DMS 273 (cell line): ENCODE measurements around the gene TNK2.
"Not testable (repeated sequence)": the region's sequence is repeated elsewhere in the genome, so short reads cannot be mapped to it uniquely, and the experiment has no call there.

ENCODE experiments used
- DNase-seq: peaks from one replicate; lab custom pipeline; 2025; ENCODE audit not compliant: unreplicated experiment; lab: John Stamatoyannopoulos, UW

TNK2 gene

DNA sequence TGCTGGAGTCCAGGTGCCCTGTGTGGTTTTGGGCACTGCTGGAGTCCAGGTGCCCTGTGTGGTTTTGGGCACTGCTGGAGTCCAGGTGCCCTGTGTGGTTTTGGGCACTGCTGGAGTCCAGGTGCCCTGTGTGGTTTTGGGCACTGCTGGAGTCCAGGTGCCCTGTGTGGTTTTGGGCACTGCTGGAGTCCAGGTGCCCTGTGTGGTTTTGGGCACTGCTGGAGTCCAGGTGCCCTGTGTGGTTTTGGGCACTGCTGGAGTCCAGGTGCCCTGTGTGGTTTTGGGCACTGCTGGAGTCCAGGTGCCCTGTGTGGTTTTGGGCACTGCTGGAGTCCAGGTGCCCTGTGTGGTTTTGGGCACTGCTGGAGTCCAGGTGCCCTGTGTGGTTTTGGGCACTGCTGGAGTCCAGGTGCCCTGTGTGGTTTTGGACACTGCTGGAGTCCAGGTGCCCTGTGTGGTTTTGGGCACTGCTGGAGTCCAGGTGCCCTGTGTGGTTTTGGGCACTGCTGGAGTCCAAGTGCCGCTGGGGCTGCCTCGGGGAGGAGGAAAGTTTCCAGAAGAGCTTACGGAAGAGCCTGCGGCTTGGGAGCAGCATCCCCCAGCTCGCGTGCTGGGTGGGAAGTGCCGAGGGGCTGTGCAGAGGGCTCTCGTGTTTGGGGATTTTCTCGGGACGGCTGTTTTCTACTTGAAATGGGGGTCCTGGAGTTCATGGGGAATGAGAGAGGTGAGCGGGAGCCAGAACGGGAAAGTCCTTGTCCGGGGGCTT, 83.7 kb downstream of the TNK2 start:
- DNase-seq: not testable (repeated sequence)

DNA sequence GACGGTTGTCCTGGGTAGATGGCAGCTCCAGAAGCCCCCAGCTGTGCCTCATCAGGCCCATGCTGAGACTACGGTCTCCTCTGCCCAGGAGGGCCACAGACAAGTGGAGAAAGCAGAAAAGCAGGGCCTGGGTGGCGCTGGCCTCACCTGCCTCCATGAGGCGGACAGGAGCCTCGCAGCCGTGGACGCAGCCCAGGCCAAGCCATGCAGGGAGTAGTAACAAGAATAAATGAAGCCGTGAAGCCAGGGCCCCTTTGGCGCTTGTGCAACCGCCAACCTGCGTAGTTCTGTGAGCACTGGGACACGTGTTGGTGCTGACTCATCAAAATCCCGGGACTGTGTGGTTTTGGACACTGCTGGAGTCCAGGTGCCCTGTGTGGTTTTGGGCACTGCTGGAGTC, 84.4 kb downstream of the TNK2 start:
- DNase-seq: no peak

DNA sequence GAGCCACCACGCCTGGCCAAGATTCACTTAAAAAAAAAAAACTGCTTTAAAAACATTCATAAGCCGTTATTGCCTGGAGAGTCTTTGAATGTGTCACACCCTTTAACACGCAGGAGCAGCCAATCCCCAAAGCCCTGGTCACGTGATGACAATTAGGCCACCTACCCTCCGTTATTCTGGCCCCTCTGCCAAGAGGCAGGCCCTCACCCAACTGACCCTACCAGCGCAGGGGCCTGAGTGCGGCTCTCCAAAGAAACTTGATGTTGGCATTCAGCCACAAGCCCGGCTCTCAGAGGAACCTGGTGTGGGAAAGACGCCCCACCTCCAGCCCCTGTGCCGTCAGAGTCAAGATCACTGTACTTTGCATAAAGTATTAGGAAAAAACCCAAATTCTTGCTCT, 85.1 kb downstream of the TNK2 start:
- DNase-seq: peak; percentile 43

DNA sequence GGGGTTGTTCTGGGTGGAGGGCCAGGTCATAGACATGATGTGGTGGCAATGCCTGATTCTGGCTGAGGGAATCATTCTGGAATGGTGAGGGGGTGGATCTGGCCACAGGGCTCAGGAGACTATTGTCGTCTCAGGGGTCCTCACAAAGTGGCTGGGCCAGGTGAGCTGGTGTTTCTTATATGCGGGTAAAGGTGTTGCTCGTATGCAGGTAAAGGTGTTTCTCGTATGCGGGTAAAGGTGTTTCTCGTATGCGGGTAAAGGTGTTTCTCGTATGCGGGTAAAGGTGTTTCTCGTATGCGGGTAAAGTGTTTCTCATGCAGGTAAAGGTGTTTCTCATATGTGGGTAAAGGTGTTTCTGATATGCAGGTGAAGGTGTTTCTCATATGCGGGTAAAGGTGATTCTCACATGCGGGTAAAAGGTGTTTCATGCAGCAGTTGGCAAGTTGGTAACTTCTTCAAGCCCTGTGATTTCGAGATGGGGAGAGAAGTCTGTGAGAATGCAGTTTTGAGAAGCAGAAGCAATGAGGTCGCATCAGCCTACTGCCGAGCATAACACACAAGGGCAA, 86.1 kb downstream of the TNK2 start:
- DNase-seq: no peak

DNA sequence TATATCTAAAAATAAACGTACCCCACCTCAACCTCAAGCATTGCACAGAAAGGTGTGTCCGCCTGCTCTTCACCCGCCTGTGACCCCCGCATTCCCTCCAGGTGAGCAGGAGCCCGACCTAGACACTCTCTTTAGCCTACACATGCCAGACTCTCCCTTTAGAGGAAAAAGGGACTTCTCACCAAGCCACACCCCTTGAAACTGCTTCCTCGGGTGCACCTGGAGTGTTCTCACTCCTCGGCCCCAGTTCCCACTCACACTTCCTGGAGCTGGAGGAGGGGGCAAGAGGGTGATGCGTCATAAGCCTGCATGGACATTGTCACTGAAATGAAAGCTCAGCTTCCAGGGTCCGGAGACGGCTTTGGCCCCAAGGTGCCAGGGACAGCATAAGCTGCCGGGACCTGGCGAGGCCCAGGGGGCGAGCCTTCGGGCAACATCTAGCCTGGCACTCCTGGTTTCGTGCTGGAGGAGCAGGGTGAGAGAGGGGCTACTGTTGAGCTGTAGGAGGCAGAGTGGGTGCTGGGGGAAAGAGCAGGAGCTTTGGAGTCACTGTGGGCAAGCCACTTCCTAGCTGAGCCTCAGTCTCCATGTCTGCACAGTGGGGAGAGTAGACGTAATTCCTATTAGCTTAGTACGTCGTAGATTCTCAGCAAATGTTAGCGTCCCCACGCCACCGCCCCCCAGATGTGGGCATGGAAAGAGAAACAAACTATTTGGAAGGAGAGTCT, 86.8 kb downstream of the TNK2 start:
- no peak for DNase-seq

DNA sequence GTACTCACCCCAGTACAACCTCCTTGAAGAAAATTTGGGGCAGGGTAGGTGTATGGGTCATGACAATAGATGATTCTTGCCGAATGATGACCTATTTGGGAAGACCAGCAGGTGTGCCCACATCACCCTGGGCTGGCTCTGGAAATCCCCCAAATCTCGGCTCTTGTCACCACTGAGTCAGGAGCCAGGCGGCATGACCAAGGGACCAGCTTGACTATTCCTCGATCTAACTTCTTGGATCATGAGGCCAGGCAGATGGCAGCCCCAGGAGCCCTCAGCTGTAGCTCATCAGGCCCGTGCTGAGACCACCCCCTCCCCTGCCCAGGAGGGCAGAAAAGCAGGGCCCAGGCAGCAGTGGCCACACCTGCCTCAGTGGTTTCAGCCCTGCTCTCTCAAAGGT, 87.5 kb downstream of the TNK2 start:
- DNase-seq: no peak

DNA sequence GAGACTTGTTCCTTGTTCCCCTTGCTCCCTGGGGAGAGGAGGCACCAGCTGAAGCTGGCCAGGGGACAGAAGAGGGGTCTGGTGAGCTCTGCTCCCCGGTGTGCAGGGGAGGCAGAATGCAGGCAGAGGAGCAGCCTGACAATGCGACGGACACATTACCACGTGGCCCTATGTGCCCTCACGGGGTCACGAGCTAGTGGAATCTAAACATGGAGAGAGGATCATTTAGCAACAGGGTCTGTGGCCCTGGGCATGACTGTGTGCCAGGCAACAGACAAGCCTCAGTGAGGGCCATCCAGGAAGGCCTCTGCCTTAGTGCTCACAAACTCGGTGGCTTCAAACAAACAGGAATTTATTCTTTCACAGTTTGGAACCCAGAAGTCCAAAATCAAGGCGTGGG, 88.2 kb downstream of the TNK2 start:
- DNase-seq: no peak

DNA sequence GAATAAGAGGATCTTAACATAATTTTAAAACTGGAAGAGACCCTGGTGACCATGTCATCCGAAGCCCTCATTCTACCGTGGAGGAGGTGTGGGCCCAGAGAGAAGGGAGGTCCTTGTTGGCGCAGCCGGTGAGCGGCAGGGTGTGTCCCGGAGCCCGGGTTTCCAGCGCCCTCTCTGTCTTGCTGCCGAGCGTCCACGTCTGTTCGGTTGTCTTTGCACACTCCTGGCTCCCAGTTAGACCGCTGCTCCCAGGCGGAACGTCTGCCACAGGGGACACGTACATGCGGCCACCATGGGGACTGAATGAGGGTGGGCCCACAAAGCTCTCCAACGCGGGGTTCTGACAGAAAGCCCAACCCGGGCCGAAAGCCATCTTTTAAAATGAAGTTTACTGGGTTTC, 90.0 kb downstream of the TNK2 start:
- no peak for DNase-seq

DNA sequence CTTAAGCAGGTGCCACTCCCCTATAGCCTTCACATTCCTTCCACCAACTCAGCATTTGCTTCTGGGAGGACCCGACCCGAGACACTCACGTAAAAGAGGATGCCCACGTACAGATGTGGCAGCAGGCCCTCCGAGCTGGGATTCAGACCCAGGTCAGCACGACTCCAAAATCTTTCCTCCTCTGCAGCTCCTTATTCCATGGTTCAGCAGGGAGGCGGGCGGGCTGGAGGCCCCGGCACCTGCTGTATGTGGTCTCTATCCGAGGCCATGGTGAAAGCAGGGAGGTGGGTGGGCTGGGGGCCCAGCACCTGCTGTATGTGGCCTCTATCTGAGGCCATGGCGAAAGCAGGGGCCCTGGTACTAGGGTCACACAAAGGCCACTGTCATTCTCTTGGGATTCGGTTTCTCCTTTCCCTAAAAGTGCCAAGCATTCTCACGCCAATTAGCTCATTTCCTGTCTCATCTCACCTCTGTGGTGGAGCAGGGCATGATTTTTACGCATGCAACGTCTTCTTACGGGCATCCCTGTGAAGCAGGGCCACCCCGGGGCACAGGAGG, 90.7 kb downstream of the TNK2 start:
- no peak for DNase-seq

DNA sequence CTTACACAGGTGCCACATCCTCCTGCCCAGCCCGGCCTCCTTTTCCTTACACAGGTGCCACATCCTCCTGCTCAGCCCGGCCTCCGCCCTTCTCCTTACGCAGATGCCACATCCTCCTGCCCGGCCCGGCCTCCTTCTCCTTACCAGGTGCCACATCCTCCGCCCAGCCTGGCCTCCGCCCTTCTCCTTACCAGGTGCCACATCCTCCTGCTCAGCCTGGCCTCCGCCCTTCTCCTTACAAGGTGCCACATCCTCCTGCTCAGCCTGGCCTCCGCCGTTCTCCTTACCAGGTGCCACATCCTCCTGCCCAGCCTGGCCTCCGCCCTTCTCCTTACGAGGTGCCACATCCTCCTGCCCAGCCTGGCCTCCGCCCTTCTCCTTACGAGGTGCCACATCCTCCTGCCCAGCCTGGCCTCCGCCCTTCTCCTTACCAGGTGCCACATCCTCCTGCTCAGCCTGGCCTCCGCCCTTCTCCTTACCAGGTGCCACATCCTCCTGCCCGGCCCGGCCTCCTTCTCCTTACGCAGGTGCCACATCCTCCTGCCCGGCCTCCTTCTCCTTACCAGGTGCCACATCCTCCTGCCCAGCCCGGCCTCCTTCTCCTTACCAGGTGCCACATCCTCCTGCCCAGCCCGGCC, 92.0 kb downstream of the TNK2 start:
- not testable (repeated sequence) for DNase-seq

DNA sequence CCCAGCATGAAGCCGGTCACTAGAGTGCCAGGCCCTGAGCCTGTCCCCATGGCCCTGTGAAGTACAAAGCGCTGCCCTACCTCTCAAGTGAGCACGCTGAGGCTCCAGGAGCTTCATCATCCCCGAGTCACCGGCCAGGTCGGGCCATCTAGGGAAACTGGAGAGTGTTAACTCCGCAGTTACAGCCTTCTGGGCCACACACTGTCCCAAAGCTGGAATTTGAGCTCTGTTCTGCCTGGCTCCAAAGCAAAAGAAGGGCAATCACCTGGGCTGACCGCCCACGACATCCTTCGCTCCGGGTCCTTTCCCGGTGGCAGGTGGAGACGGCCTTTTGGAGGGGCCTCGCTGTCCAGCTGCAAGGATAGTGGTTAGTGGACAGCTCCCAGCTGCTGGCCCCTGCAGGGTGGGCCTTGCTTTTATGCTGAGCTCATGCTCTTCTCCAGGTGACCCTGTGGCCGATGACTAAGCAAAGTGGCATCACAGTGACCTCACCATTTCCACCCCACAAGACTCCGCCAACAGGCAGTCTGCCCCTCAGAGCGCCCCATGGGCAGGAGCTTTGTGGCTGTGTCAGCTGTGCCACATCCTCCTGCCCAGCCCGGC, 93.1 kb downstream of the TNK2 start:
- DNase-seq: no peak

DNA sequence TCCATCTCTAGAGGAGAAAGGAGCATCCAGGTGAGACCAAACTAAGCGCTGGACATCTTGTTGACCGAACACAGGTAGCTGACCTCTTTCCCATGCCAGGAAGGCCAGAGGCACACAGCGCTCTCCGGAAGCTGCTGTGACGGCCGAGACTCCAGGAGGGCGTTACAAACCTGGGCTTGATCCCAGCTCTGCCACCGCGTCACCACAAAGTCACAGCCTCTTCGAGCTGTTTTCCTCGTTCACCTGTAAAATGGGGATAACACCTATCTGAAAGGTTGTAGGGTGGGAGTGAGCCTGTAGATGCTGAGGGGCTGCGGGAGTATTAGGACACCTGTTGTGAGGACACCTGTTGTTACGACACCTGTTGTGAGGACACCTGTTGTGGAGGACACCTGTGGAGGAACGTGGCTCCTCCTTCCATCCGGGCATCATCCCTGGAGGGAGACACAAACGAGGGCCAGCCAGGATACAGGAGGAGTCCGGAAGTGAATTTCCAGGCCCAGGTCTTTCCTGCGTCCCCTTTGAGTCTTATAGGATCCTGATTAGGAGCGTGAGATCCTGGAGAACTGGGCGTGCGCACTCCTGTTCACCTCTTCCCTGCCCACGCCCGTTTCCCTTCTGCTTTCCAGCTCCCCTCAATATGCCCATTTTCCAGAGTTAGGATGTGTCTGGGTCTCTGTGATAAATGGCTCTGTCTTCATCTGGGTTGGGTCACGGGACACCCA, 94.3 kb downstream of the TNK2 start:
- no peak for DNase-seq
